HEK293T (cell line): ENCODE results near the gene RAP2B.
"Not testable (repeated sequence)": the region's sequence is repeated elsewhere in the genome, so short reads cannot be mapped to it uniquely, and the experiment has no call there.

Experiments
- CTCF ChIA-PET: fragments of 350-600 bp; formaldehyde crosslinking; extraction: SDS; loops from one replicate; lab custom pipeline; 2021; ENCODE audit warnings: antibody characterized with exemption, inconsistent platforms; lab: Yijun Ruan, JAX
- POLR2A ChIA-PET: fragments of 350-600 bp; formaldehyde crosslinking; extraction: SDS; loops from one replicate; lab custom pipeline; 2020; ENCODE audit warnings: antibody characterized with exemption, inconsistent platforms; lab: Yijun Ruan, JAX
- DNase-seq: peaks from one replicate; pipeline ENCODE4 v3.0.0; 2012; ENCODE audit warnings: mixed read lengths; ENCODE audit errors: extremely low spot score
- ARNT ChIP-seq: fragments of 450-650 bp; IDR thresholded peaks from 2 replicates; pipeline ENCODE4 v1.6.1; 2017; ENCODE audit warnings: mild to moderate bottlenecking
- BHLHE40 ChIP-seq: fragments of 450-650 bp; IDR thresholded peaks from 2 replicates; pipeline ENCODE4 v1.6.1; 2016; ENCODE audit warnings: mild to moderate bottlenecking, moderate library complexity, borderline replicate concordance
- CTBP1 ChIP-seq: fragments of 450-650 bp; IDR thresholded peaks from 2 replicates; pipeline ENCODE4 v1.6.1; 2016; ENCODE audit warnings: borderline replicate concordance
- ELF4 ChIP-seq: fragments of 450-650 bp; IDR thresholded peaks from 2 replicates; pipeline ENCODE4 v1.6.1; 2017; ENCODE audit warnings: antibody characterized with exemption
- FOXA1 ChIP-seq: fragments of 450-650 bp; IDR thresholded peaks from 2 replicates; pipeline ENCODE4 v1.6.1; 2016; ENCODE audit warnings: mild to moderate bottlenecking
- FOXK2 ChIP-seq: fragments of 450-650 bp; IDR thresholded peaks from 2 replicates; pipeline ENCODE4 v1.6.1; 2016; ENCODE audit warnings: mild to moderate bottlenecking
- FOXM1 ChIP-seq: fragments of 450-650 bp; IDR thresholded peaks from 2 replicates; pipeline ENCODE4 v1.6.1; 2017; ENCODE audit warnings: mild to moderate bottlenecking, borderline replicate concordance
- HDGF ChIP-seq: fragments of 450-650 bp; IDR thresholded peaks from 2 replicates; pipeline ENCODE4 v1.6.1; 2017; ENCODE audit warnings: antibody characterized with exemption, borderline replicate concordance
- L3MBTL2 ChIP-seq: fragments of 450-650 bp; conservative IDR thresholded peaks from 2 replicates; pipeline ENCODE4 v1.6.1; 2016; ENCODE audit warnings: mild to moderate bottlenecking
- LEF1 ChIP-seq: fragments of 450-650 bp; IDR thresholded peaks from 2 replicates; pipeline ENCODE4 v1.6.1; 2017; ENCODE audit warnings: mild to moderate bottlenecking, borderline replicate concordance
- NFRKB ChIP-seq: fragments of 450-650 bp; IDR thresholded peaks from 2 replicates; pipeline ENCODE4 v1.6.1; 2016; ENCODE audit warnings: mild to moderate bottlenecking, moderate library complexity
- PKNOX1 ChIP-seq: fragments of 450-650 bp; IDR thresholded peaks from 2 replicates; pipeline ENCODE4 v1.6.1; 2016
- SP1 ChIP-seq: fragments of 450-650 bp; IDR thresholded peaks from 2 replicates; pipeline ENCODE4 v1.6.1; 2017
- SUZ12 ChIP-seq: fragments of 450-650 bp; IDR thresholded peaks from 2 replicates; pipeline ENCODE4 v1.6.1; 2016; ENCODE audit warnings: mild to moderate bottlenecking
- TARDBP ChIP-seq: fragments of 450-650 bp; IDR thresholded peaks from 2 replicates; pipeline ENCODE4 v1.6.1; 2016
- ZNF384 ChIP-seq: fragments of 450-650 bp; IDR thresholded peaks from 2 replicates; pipeline ENCODE4 v1.6.1; 2016

The RAP2B gene

GRCh38 chr3:153144779-153145178 is 17.2 kb upstream of the RAP2B start:
- no peak for DNase-seq
- CTCF ChIA-PET: no interaction called here
- TF ChIP-seq FOXM1 (no peak), BHLHE40 (no peak)
- POLR2A ChIA-PET: no interaction called here

- DNase-seq: no peak
- CTCF ChIA-PET: no interaction called here
- POLR2A ChIA-PET: no interaction called here
- TF ChIP-seq LEF1 (no peak), NFRKB (no peak), HDGF (no peak), L3MBTL2 (no peak), PKNOX1 (no peak), FOXK2 (no peak), SUZ12 (no peak), CTBP1 (no peak), FOXM1 (no peak)
Measured at GRCh38 chr3:153145454-153145853, 16.6 kb upstream of the RAP2B start.

GRCh38 chr3:153146191-153147053 is 15.6 kb upstream of the RAP2B start:
- ChIA-PET CTCF (no interaction called here), POLR2A (no interaction called here)
- TF ChIP-seq ARNT: no peak
- TF ChIP-seq BHLHE40: no peak
- TF ChIP-seq CTBP1: no peak
- no peak for TF ChIP-seq SP1
- TF ChIP-seq NFRKB: no peak
- TF ChIP-seq FOXM1: no peak
- TF ChIP-seq FOXK2: no peak
- TF ChIP-seq SUZ12: no peak
- TF ChIP-seq ZNF384: no peak
- TF ChIP-seq ELF4: no peak
- TF ChIP-seq TARDBP: no peak
- no peak for TF ChIP-seq LEF1
- no peak for TF ChIP-seq FOXA1
- no peak for TF ChIP-seq HDGF
- no peak for DNase-seq

- no peak for DNase-seq
- TF ChIP-seq HDGF (no peak), FOXA1 (no peak), FOXK2 (no peak), ARNT (no peak), ELF4 (no peak), BHLHE40 (no peak), ZNF384 (no peak), NFRKB (no peak), SUZ12 (no peak), L3MBTL2 (no peak), LEF1 (no peak), PKNOX1 (no peak)
- POLR2A ChIA-PET: no interaction called here
- CTCF ChIA-PET: no interaction called here
Measured at GRCh38 chr3:153150991-153151390, 11.0 kb upstream of the RAP2B start.

- CTCF ChIA-PET, DNase-seq, POLR2A ChIA-PET: not testable (repeated sequence)
Measured at GRCh38 chr3:153155786-153156185, 6.2 kb upstream of the RAP2B start.

GRCh38 chr3:153158189-153158588 is 3.8 kb upstream of the RAP2B start:
- POLR2A ChIA-PET: no interaction called here
- TF ChIP-seq BHLHE40: no peak
- TF ChIP-seq SP1: no peak
- no peak for TF ChIP-seq ELF4
- no peak for TF ChIP-seq TARDBP
- TF ChIP-seq HDGF: no peak
- DNase-seq: no peak
- CTCF ChIA-PET: no interaction called here

- CTCF ChIA-PET: no interaction called here
- POLR2A ChIA-PET: interaction anchor here (1.9 kb wide), 1 partner anchor 18 kb away, joined by 8 read pairs; no protein-coding TSS in a partner anchor
Measured at GRCh38 chr3:153158961-153159735, 2.9 kb upstream of the RAP2B start.

More at GRCh38 chr3:153158961-153159735, 2.9 kb upstream of the RAP2B start:
- DNase-seq: no peak
- TF ChIP-seq SP1 (no peak), LEF1 (no peak), FOXK2 (no peak), L3MBTL2 (no peak), NFRKB (no peak), HDGF (no peak), PKNOX1 (no peak), ELF4 (no peak), TARDBP (no peak), ARNT (no peak), FOXA1 (no peak), CTBP1 (no peak), BHLHE40 (no peak), ZNF384 (no peak), SUZ12 (no peak), FOXM1 (no peak)
